Cardiac fibroblast (primary cell): ENCODE measurements around the gene USP25.
"Not testable (repeated sequence)": the region's sequence is repeated elsewhere in the genome, so short reads cannot be mapped to it uniquely, and the experiment has no call there.

Experiments
- DNase-seq, 2 donors: peaks; one replicate each; pipeline versions ENCODE4 v3.0.0 to v3.0.0-alpha.2; 2010; ENCODE audit warnings: low read depth in 2 of 2
- H3K4me3 ChIP-seq, 2 donors: replicated peaks in 1 of 2; 1 replicate in 1 of 2; 2 replicates in 1 of 2; pipeline ENCODE4 v1.5.1; 2011; ENCODE audit warnings: low read depth in 2 of 2, low read length in 2 of 2, mild to moderate bottlenecking in 2 of 2, moderate library complexity in 1 of 2
- CTCF ChIP-seq: IDR thresholded peaks from one replicate; pipeline ENCODE4 v1.5.1; 2011; ENCODE audit warnings: low read depth, mild to moderate bottlenecking, low read length, inconsistent platforms

USP25 gene

GRCh38 chr21:15730484-15731242, 881 bp downstream of the USP25 start:
- TF ChIP-seq CTCF: no peak
- peak overlapping the region; percentile 72 to 82 for H3K4me3 ChIP-seq
- DNase-seq: peak in 1 of 2 donors; percentile 25

GRCh38 chr21:15731243-15731613, 1.4 kb downstream of the USP25 start:
- no peak for TF ChIP-seq CTCF
- no peak for DNase-seq
- H3K4me3 ChIP-seq: peak overlapping the region; percentile 72 to 82

- H3K4me3 ChIP-seq: peak overlapping the region in 1 of 2 donors; percentile 82
- no peak for TF ChIP-seq CTCF
- DNase-seq: peak; percentile 50 to 56
Measured at GRCh38 chr21:15732290-15732995, 2.7 kb downstream of the USP25 start.

GRCh38 chr21:15732996-15733329, 3.2 kb downstream of the USP25 start:
- TF ChIP-seq CTCF: no peak
- H3K4me3 ChIP-seq: peak overlapping the region in 1 of 2 donors; percentile 82
- DNase-seq: no peak

GRCh38 chr21:15735409-15735808, 5.6 kb downstream of the USP25 start:
- TF ChIP-seq CTCF: no peak
- H3K4me3 ChIP-seq: no peak overlapping the region
- no peak for DNase-seq

- DNase-seq: peak; percentile 36 to 63
- H3K4me3 ChIP-seq: peak overlapping the region in 1 of 2 donors; percentile 22
Measured at GRCh38 chr21:15735931-15736330, 6.1 kb downstream of the USP25 start.

- DNase-seq: not testable (repeated sequence)
Measured at GRCh38 chr21:15738779-15739178, 9.0 kb downstream of the USP25 start.

GRCh38 chr21:15740383-15740782, 10.6 kb downstream of the USP25 start:
- no peak overlapping the region for H3K4me3 ChIP-seq
- no peak for DNase-seq
- TF ChIP-seq CTCF: no peak

More at GRCh38 chr21:15738779-15739178, 9.0 kb downstream of the USP25 start:
- H3K4me3 ChIP-seq: not testable (repeated sequence)
